HG02884 (cell line): ENCODE measurements around the gene SDC4.
"Not testable (repeated sequence)": the region's sequence is repeated elsewhere in the genome, so short reads cannot be mapped to it uniquely, and the experiment has no call there.

Experiments
- ATAC-seq: cut with Tn5 transposase; IDR thresholded peaks from one replicate; pipeline ENCODE4 v1.9.1; 2021; ENCODE audit warnings: mild to moderate bottlenecking, moderate library complexity; ENCODE audit not compliant: unreplicated experiment

The SDC4 gene

DNA sequence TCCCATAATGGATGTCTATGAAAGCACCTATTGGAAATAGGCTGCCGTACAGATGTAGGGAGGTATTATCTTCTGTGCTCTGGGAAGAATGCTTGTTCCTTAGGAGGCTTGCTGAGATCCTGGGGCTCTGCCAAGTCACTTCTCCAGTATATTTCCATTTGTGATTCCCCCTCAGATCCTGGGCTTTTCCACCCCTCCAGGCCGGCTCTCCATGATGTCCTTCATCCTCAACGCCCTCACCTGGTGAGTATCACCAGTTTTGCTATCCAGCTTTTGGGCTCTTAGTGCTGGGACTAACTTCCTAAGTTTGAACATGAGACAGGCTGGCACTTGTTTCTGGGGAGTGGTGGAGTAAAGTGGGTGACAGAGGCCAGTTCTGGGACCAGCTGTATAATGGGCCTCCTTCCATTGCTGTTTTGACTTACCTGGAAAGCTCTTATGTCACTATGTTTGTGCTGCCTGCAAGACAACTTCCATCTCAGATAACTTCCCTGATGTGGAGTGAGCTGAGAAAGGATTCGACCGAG, 17.3 kb upstream of the SDC4 start:
- ATAC-seq: no peak

DNA sequence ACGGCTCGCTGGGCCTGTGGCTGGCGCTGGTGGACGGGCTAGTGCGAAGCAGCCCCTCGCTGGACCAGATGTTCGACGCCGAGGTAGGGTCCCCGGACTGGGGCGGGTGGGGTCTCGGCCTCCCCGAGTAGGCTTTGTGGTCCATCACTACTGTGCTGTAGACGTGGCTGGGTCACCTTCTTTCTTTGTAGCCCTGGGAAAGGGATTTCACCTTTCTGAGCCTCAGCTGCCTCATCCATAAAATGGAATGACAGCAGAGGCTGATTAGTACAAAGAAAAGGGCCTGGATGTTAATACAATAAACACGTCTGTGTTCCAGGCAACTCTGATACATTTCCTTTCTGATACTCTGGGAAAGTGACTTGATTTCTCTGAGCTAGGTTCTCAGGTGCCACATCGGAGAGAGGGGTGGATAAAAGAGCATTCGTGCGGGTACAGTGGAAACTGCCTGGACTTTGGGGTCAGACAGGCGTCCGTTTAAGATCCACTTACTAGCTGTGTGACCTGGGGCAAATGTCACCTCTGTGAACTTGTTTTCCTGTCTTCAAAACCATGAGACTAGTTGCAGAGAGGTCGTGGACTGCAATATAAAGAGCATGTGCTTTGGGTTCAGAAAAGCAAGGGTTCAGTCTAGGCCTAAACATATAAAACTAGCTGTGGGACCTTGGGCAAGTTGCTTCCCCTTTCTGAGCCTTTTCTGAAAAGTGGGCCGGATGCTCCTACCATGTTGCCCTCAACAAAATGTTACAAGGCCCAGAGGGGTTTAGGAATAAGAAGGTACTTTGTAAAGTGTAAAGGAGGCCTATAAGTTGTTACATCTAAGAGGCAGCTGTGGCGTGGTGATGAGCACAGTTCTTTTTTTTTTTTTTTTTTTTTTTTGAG, 15.6 kb upstream of the SDC4 start:
- ATAC-seq: no peak

DNA sequence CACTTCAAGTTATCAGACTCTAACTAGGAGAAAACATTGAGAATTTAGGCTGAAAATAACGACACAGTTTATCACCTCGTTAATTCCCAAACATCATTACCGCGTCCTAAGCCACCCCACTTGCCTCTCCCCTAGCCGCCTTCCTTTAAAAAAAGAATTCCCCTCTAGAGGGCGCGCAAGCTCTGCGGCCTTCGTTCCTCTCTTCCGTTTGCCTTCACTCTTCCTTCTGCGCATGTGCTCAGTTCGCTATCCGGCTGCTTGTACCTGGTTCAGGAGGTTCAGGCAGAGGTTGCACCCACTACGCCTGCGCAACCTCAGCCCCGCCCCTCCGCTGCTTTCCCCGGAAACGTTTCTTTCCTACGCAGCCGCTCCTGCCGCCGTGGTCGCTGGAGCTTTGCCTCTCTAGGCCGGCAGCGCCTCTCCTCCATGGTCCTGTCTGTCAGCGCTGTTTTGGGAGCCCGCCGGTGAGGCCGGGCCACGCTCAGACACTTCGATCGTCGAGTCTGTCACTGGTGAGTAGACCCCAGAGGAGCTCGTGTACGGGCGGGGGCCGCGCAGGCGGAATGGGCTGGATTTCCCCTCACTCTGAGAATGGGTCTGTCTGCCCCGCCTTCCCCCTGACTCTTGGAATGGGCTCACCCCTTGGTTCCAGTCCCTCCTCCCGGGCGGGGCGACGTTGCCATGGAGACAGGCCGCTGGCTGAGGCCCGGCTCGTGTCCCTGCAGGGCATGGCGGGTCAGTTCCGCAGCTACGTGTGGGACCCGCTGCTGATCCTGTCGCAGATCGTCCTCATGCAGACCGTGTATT, 14.8 kb upstream of the SDC4 start, which contains the start of gene SYS1:
SYS1 (plus strand) TSS at position 353 of the 807 bp plus-strand sequence; CDS start at position 729, 376 bp downstream.
- peak; percentile 83 for ATAC-seq

DNA sequence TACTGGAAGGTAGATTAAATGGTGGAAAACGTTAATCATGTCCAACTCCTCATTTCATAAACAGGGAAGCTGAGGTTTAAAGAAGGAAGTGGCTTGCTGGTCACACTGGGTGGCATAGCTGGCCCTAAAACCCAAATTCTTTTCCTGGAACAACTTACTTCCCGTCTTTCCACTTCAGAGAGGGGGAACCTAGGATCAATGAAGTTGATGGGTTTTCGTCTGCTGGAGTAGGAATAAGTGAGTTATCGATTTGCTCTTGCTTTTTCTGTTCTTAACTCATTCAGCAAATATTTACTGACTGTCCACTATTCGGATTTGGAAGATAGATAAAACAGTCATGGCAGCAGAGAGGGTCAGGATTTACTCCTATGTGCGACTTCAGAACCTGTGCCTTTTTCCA, 13.6 kb upstream of the SDC4 start:
- no peak for ATAC-seq

DNA sequence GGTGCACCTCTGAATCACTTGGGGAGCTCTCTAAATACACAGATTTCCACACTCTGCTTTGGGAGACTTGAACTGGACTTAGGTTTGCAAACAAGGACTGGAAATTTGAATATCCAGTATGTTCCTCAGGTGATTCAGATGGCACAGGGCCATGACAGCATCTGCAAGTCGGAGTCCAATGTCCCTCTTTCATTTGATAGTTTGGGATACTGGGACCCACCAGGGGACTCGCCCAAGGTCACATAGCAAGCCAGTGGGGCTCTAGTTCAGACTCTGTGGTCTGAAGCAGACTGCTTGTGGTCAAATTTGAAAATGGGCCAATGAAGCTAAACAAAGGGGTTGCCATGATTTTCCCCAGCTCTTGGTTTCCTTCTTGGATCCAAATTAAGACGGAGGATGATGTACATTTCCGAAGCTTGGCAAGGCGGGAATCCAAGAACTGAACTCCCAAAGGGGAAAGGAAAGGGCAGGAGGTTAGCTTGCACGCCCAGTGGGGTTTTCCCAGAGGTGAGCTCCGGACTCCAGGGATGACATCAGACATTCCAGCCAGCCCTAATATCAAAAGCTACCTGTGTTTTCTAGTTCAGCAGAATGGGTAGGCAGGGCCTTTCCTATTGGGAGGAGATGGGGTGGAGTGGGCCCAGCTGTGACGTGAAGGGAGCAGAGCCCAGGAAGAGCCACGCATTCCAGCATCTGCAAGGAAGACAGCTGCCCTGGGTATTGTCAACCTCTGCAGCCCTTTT, 11.4 kb upstream of the SDC4 start:
- ATAC-seq: no peak

DNA sequence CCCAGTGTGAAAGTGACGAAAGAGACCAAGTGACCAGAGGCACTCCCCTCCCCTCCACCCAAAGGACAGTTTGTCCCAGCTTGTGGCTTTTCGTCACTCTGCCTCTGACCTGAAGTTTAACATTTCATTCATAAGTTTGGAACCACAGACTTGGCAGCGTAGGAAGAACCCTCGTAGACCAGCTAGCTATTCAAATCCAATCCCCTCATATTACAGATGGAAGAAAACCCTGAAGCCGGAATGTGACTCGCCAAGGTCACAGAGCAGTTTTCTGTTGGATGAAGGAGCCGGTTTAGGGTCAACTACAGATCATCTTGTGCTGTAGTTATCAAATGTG, 10.8 kb upstream of the SDC4 start:
- ATAC-seq: no peak

DNA sequence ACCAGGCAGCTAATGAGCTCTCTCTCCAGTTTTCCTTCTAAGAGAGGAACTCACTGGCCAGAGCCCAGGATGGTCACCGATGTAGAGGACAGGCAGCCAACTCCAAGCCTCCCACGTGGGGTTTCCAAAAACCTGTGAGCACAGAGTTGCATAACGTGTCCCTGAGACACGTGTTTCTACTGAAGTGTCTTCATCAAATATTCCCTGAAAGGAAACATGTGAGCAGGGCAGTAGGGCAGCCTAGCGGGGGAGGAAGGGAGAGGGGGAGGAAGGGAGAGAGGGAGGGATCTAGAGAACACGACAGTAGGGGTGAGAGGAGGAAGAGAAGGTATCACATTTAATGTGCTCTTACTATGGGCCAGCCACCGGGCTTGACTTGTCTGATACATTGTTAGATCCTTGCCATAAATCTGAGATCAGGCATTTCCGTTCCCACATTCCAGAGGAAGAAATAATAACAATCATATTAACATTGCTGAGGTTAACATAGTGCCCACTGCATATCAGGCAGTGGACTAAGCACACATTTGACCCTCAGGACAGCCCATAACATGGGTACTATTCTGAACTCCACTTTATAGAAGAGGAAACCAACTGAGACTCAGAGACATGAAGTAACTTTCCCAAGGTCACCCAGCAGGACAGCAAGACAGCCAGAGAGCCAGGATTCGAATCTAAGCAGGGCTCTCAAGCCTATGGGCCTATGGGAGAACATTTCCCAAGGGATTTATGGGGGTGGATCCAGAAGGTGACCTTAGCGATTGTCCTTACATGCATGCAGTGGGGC, 10.3 kb upstream of the SDC4 start:
- no peak for ATAC-seq

DNA sequence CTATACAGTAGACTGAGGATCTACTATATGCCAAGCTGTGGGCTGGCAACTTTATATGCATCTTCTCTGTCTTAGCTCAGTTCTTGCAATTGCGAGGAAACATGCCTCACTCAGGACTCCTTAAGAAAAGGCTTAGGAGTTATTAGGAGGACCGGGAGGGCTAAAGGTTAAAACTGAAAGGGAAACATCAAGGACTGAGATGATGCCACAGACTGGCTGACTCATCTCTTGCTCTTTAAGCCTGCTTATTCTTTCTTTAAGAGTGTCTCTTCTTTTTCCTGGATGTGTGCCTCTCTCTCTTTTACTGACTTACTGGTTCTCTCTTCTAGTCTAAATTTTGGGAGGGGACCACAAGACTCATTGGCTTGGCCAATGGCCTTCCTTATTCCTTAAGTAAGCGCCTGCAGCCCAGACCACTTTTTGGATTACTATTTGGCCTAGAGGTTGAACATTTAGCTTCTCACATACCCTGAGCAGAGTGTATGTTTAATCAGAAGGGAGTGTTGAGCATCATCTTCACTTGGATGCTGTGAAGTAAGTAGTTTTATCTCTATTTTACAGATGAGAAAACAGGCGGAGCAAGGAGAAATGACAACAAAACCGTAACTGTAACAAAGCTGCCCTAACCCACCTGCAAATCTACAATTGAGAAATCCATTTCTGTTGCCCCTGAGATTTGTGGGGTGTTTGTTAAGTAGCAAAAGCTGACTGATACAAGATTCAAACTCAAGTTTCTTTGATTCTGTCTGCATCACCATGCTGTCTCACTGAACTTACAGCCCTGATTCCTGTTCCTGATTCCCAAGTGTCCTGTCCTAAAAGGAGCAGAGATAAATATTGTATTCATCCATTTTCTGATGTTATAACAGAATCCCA, 7.2 kb upstream of the SDC4 start:
- ATAC-seq: no peak

DNA sequence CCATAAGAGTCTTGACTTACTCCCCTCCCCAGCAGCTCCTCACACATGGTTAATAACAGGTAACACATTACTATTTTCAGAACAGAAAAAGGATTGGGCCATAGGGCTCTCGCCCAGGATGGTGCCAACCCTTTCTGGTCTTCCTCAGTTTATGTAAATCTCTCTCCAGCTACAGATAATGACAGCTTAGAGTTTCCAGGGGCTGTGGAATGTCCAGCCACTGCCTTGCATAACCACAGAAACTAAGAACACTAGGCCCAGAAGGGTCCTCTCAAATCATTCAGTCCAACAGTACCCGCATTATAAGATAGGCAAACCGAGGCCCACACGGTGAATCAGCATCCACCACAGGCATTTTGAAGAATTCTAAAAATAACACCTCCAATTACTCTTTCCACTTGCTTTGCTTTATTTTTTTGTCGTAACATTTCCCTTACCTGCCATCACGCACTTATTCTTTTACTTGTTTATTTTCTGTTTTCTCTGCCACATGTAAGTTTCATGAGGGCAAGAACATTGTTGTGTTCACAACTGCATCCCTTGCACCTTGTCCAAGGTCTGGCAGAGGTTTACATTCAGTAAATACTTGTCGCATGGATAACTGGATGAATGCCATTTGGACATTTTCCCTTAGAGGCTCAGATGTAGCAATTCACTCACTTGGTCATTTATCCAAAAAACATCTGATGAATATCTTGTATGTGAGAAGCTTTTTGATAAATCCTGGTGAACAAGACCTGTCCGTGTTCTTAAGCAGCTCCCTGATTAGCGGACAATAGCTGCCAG, 6.4 kb upstream of the SDC4 start:
- no peak for ATAC-seq

DNA sequence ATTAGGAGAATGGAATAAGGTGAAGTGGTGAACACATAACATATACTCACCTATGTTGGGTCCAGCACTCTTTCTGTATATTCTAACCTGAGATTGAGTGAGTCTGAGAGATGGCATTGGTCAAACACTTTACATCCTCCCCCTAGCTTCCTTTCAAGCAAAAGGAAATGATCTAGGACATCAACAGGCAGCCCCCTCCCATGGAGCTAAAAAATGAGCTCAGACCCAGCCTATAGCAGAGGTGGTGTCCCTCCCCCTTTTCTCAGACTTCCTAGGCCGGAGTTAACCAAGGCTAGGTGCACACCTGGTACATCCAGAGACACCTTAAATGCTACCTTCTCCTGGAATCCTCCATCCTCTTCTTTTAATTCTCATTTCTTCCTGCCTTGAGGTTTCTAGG, 5.5 kb upstream of the SDC4 start:
- ATAC-seq: no peak

DNA sequence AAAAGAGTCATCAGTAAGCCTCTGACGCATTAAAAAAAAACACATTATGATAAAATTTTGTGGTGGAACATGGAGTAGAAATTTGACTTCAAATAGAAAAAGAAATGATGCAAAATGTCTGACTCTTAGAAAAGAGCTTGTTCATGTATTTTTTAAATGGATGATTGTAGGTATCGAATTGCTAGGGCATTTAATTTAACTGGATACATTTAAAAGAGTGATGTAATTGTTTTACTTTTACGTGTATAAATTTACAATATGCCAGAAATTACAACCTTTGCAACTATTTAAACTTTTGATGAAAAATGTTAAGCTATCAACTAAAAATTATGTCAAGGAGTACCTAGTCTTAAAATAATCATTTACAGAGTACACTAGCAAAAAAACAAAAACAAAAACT, 4.5 kb upstream of the SDC4 start:
- no peak for ATAC-seq

DNA sequence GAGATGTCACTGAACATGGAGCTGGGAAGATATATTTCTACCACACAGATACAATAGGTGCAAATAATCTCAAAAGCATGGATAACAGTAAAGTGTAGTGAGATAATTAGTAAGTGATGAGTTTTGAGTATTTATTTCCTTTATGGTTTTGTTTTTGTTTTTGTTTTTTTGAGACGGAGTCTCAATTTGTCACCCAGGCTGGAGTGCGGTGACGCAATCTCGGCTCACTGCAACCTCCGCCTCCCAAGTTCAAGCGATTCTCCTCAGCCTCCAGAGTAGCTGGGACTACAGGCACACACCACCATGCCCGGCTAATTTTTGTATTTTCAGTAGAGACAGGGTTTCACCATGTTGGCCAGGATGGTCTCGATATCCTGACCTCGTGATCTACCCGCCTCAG, 2.6 kb upstream of the SDC4 start:
- ATAC-seq: not testable (repeated sequence)

DNA sequence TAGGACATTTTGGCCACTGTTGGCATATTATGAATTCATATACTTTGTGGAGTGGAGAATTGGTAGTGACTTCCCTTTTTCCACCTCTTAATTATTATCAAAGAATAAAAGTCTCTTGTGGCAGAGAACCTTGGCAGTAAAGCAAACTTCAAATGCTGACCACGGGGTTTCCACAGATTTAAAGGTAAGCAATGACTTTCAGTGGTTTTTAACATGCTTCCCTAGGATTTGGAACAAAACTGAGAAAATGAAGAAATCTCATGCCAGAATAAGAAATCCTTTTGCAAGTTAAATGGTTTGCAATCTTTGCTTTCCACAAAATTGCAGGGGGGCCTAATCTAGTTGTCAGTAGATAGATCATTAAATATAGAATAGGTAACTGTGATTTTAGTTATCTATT, 2.0 kb upstream of the SDC4 start:
- no peak for ATAC-seq

DNA sequence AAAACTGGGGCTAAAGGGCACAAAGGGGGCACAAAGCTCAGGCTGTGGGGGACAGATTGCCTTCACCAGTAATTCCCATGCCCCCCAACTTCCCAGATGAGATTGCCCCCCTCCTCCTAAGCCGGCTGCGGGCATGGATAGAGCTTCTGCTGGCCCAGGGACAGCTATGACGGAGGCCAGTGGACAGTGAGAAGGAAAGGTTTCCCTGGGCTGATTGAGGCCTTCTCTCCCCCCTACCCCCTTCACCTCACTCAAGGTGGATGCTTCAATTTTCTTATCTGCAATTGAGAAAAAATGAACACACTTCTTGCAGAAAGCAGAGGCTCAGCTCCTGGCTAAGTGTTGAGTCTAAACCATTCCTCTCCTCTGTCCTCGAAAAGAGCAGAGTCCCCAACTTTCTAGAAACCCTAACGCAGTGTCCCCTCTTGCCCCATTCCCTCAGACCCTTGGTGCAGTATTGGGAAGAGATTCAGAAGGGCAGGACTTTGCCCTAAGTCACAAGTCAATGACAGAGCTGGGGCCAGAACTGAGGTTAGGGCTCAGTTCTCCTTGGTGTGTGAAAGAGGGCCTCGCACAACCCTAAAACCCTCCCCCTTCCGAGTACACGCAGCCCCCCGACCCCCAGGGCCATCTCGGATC, 808 bp downstream of the SDC4 start:
- no peak for ATAC-seq

DNA sequence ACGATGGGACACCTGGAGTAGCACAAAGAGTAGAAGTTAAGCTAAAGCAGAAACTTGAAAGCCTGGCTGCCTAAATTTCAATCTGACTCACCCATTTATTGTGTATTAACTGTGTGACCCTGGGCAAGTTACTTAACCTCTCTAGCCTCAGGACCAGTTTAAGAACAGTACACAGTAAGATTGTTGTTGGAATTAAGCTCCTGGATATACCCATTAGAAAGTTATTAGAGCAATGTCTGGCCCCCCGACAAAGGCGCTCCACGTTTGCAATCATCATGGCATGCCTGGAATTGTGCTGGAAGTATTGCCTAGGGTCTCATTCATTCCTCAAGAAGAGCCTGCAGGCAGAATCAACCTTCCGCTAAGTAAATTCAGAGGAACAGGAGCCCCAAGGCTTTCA, 1.4 kb downstream of the SDC4 start:
- ATAC-seq: no peak

DNA sequence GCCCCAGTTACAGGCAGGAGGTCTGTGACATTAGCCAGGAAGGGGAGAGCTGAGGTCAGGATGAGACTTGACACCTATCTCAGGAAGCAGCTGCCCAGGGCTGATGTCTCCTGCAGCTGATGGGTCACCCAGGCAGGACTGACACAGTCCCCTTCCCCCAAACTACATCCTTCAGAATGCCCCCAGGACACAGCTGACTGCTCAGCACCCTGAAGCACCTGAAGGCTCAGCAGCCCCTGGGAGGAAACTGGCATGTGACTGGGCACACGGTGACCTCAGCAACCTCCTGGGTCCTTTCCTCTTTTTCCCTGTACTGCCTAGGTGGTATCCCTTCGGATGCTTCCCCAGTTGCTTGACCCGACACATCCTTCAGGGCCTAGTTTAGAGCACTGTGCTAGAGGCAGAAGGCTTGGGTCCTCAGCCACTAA, 1.9 kb downstream of the SDC4 start:
- ATAC-seq: no peak

DNA sequence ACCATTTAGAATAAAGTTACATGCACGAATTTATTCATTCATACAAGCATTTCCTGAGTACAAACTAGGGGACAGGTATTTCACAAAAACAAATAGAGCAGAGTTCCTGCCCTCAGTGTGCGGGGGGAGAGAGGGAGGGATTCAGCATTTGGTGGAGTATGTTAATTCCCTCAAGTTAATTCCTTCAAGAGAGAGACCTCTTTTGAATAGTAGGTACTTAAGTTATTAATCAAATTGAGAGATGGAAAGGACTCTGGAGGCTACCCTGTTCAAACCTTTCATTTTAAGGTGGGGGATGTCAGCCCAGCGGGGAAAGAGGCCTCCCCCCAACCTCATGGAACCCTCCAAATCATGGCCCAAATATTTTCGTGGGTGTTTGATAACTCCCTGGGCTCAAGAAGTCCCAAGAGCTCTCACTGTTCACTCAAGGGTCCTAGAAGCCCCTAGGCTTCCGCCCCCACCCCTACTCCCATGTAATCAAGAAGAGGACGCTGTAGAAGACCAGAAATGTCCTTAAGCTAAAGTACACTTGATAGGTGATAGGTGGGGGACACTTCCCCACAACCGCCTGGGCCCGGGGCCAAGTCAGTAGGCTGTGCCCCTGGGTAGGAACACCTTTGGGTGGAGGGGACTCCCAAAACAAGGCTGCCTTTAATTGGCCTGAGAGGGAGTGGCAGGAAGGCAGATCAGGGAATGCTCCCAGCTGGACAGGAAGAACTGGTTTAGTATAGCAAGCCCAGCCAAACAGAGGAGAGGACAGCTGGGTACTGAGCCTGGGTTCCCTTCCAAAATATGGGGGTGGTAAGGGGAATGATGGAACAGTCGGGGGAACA, 2.9 kb downstream of the SDC4 start:
- no peak for ATAC-seq
